HepG2 (cell line): Measurements from ENCODE around the gene TMUB1. TPM values are rescaled to one million over a fixed set of nuclear protein-coding genes. Genes with fewer than 3 reads are reported as not detected.
A peak's percentile ranks its signal among the peaks of the same experiment; 100 is the strongest.

Experiments
- DRAP1 ChIP-seq: IDR thresholded peaks from 2 replicates; pipeline ENCODE4 v1.6.1; 2016; ENCODE audit warnings: missing genetic modification reagents, missing compliant biosample characterization
- GATAD2A ChIP-seq: IDR thresholded peaks from 2 replicates; pipeline ENCODE4 v1.6.1; 2016
- GTF3A ChIP-seq: sonication (generic); formaldehyde crosslinking; conservative IDR thresholded peaks from 2 replicates; pipeline ENCODE4 v1.4.0; 2020; ENCODE audit warnings: mild to moderate bottlenecking, missing genetic modification reagents
- RAD21 ChIP-seq: fragments of 450-650 bp; formaldehyde crosslinking; IDR thresholded peaks from 2 replicates; pipeline ENCODE4 v1.5.0; 2020; ENCODE audit warnings: mild to moderate bottlenecking
- RXRA ChIP-seq: sonication (generic); formaldehyde crosslinking; IDR thresholded peaks from 2 replicates; pipeline ENCODE4 v1.5.1; 2020; ENCODE audit warnings: missing genetic modification reagents
- SATB2 ChIP-seq: sonication (generic); formaldehyde crosslinking; IDR thresholded peaks from 2 replicates; pipeline ENCODE4 v1.5.0; 2020; ENCODE audit warnings: missing genetic modification reagents
- YEATS4 ChIP-seq: sonication (generic); formaldehyde crosslinking; IDR thresholded peaks from 2 replicates; pipeline ENCODE4 v1.4.0; 2020; ENCODE audit warnings: missing genetic modification reagents, borderline replicate concordance
- ZBTB34 ChIP-seq: sonication (generic); formaldehyde crosslinking; IDR thresholded peaks from 2 replicates; pipeline ENCODE4 v1.8.0; 2022; ENCODE audit warnings: mild to moderate bottlenecking, missing genetic modification reagents
- ZMYM2 ChIP-seq: sonication (generic); formaldehyde crosslinking; IDR thresholded peaks from 2 replicates; pipeline ENCODE4 v1.8.0; 2022; ENCODE audit warnings: mild to moderate bottlenecking, missing genetic modification reagents
- ZNF292 ChIP-seq: sonication (generic); formaldehyde crosslinking; IDR thresholded peaks from 2 replicates; pipeline ENCODE4 v1.8.1; 2022; ENCODE audit warnings: mild to moderate bottlenecking, low read depth, missing genetic modification reagents, borderline replicate concordance
- ZNF331 ChIP-seq: sonication (generic); formaldehyde crosslinking; IDR thresholded peaks from 2 replicates; pipeline ENCODE4 v1.4.0; 2020; ENCODE audit warnings: missing genetic modification reagents
- ZNF34 ChIP-seq: sonication (generic); formaldehyde crosslinking; IDR thresholded peaks from 2 replicates; pipeline ENCODE4 v1.4.0; 2020; ENCODE audit warnings: mild to moderate bottlenecking, missing genetic modification reagents, borderline replicate concordance
- ZNF552 ChIP-seq: sonication (generic); formaldehyde crosslinking; IDR thresholded peaks from 2 replicates; pipeline ENCODE4 v1.9.0; 2022; ENCODE audit warnings: missing genetic modification reagents, mild to moderate bottlenecking, borderline replicate concordance
- ZNF557 ChIP-seq: sonication (generic); formaldehyde crosslinking; IDR thresholded peaks from 2 replicates; pipeline ENCODE4 v1.4.0; 2020; ENCODE audit warnings: missing genetic modification reagents
- ZNF569 ChIP-seq: sonication (generic); formaldehyde crosslinking; IDR thresholded peaks from 2 replicates; pipeline ENCODE4 v1.5.0; 2020; ENCODE audit warnings: mild to moderate bottlenecking, missing genetic modification reagents, moderate library complexity, borderline replicate concordance
- ZNF615 ChIP-seq: sonication (generic); formaldehyde crosslinking; IDR thresholded peaks from 2 replicates; pipeline ENCODE4 v1.5.0; 2020; ENCODE audit warnings: mild to moderate bottlenecking, missing genetic modification reagents, borderline replicate concordance
- ZNF660 ChIP-seq: sonication (generic); formaldehyde crosslinking; IDR thresholded peaks from 2 replicates; pipeline ENCODE4 v1.5.1; 2020; ENCODE audit warnings: mild to moderate bottlenecking, low read depth, missing genetic modification reagents, borderline replicate concordance
- ZNF687 ChIP-seq: sonication (generic); formaldehyde crosslinking; IDR thresholded peaks from 2 replicates; pipeline ENCODE4 v1.5.1; 2020; ENCODE audit warnings: mild to moderate bottlenecking, missing genetic modification reagents, moderate library complexity
- polyA plus RNA-seq, 8 experiments: library from polyadenylated mRNA; depleted of rRNA in 3 of 8; stranded (reverse) in 7 of 8; unstranded in 1 of 8; fragments of >200 nt; fragmentation: Illumina TruSeq in 4 of 8; extraction: Trizol in 4 of 8; gene quantifications; 2 replicates each; pipeline versions ENCODE4 v1.2.1 to v1.2.3, GENCODE V29; 2011 to 2016; ENCODE audit warnings: low read depth in 4 of 8, missing spikeins in 1 of 8, mixed read lengths in 1 of 8; ENCODE audit not compliant: insufficient read depth in 1 of 8
- total RNA-seq, 5 experiments: library from RNA; depleted of rRNA; stranded (reverse); fragments of >200 nt; fragmentation: Illumina TruSeq; extraction: Trizol; gene quantifications; 2 replicates each; pipeline ENCODE4 v1.2.3, GENCODE V29; 2016; ENCODE audit warnings: low read depth in 1 of 5
- TF ChIP-seq, protein P1 (sequence below): sonication (generic); formaldehyde crosslinking; IDR thresholded peaks from 2 replicates; pipeline ENCODE4 v1.4.0; 2020; ENCODE audit warnings: missing genetic modification reagents
- TF ChIP-seq, protein P2 (sequence below): sonication (generic); formaldehyde crosslinking; IDR thresholded peaks from 2 replicates; pipeline ENCODE4 v1.5.0; 2020; ENCODE audit warnings: missing genetic modification reagents

The TMUB1 gene
- total and polyA plus RNA-seq, 2 of the 13 experiments (the other 11 are each of a cell fraction or from before 2014, with no cell fraction given), result 44.8 to 51.6 TPM

DNA sequence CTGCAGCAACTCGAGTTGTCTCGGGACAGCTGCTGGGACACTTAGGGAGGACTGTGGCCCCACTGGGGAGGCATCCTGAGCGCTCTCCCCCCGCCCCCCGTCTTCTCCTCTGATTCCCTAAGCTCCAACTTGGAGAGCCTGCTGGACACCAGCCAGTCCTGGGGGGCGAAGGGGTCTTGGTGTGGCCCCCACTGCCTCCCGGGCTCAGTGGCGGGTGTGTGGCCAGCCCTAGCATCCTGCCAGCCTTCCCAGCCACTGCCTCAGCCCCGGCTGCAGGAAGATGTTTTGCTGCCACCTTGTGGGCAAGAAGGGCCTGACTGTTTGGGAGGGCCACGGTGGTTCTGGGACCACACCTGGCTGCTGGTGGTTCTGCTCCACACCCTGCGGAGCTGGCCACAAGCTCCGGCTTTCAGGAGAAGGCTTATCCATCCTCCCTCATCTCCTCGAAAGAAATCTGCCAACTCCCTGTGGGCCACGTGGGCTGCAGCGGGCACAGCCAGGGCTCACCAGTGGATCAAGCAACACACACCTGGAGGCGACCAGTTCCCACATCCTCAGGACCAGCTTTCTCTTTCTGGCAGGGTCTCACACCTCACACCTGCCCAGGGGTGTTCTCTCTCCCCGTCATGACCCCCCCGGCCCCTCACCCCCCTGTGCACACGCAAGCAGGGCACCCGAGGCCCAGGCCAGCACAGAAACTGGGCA is 27.8 kb upstream of the TMUB1 start (continued):
- TF ChIP-seq RAD21 (CRISPR knock-in tag) (peak; percentile 90), GTF3A (CRISPR knock-in tag) (no peak), DRAP1 (CRISPR knock-in tag) (0 out of 2 replicates have a peak, but pooled peaks have one; percentile 17), ZNF660 (no peak), ZBTB34 (no peak), ZMYM2 (CRISPR knock-in tag) (no peak), ZNF552 (CRISPR knock-in tag) (no peak), GATAD2A (0 out of 2 replicates have a peak, but pooled peaks have one; percentile 29), ZNF292 (no peak), ZNF569 (CRISPR knock-in tag) (no peak), ZNF34 (CRISPR knock-in tag) (no peak), ZNF615 (CRISPR knock-in tag) (no peak), ZNF331 (peak; percentile 31; the same call in 1 of the 2 replicates), SATB2 (CRISPR knock-in tag) (no peak), ZNF557 (CRISPR knock-in tag) (no peak), YEATS4 (CRISPR knock-in tag) (no peak), ZNF687 (CRISPR knock-in tag) (peak; percentile 48), RXRA (CRISPR knock-in tag) (no peak)
- TF ChIP-seq, protein P1, sequence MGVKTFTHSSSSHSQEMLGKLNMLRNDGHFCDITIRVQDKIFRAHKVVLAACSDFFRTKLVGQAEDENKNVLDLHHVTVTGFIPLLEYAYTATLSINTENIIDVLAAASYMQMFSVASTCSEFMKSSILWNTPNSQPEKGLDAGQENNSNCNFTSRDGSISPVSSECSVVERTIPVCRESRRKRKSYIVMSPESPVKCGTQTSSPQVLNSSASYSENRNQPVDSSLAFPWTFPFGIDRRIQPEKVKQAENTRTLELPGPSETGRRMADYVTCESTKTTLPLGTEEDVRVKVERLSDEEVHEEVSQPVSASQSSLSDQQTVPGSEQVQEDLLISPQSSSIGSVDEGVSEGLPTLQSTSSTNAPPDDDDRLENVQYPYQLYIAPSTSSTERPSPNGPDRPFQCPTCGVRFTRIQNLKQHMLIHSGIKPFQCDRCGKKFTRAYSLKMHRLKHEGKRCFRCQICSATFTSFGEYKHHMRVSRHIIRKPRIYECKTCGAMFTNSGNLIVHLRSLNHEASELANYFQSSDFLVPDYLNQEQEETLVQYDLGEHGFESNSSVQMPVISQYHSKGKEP (CRISPR knock-in tag), result no peak
- TF ChIP-seq, protein P2, sequence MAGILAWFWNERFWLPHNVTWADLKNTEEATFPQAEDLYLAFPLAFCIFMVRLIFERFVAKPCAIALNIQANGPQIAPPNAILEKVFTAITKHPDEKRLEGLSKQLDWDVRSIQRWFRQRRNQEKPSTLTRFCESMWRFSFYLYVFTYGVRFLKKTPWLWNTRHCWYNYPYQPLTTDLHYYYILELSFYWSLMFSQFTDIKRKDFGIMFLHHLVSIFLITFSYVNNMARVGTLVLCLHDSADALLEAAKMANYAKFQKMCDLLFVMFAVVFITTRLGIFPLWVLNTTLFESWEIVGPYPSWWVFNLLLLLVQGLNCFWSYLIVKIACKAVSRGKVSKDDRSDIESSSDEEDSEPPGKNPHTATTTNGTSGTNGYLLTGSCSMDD (CRISPR knock-in tag), result no peak
